ENCODE data around the gene FLT4. TPM values are rescaled to one million over a fixed set of nuclear protein-coding genes. Genes with fewer than 3 reads are reported as not detected.

The FLT4 gene
- total and polyA plus RNA-seq, 2 donors (not counting 1 experiment from before 2014, with no cell fraction given) = 0.01 TPM; not detected in 1

- Histone ChIP-seq H3K4me3 (ENCODE audit: control extremely low read depth in 1 of 5, extremely low read depth in 1 of 5, insufficient read depth in 1 of 5, low read depth in 2 of 5, low read length in 4 of 5) (no peak overlapping the region), H4K20me1 (ENCODE audit: control insufficient read depth, insufficient read depth, low read length, poor library complexity, severe bottlenecking) (no peaks in the 10 kb centered on the region), H3K27me3 (replicated peaks in 1 of 4; ENCODE audit: control extremely low read depth in 1 of 4, control insufficient read depth in 3 of 4, insufficient read depth in 4 of 4, low read length in 3 of 4) (peaks cover 0 to 12% (median 2%) of the 10 kb centered on the region in 4 experiments), H3K9me3 (ENCODE audit: control extremely low read depth in 1 of 3, control insufficient read depth in 2 of 3, insufficient read depth in 1 of 3, low read length in 2 of 3) (peaks cover 0 to 5% (median 0%) of the 10 kb centered on the region in 3 donors), H2AFZ (ENCODE audit: insufficient read depth, low read depth, low read length, poor library complexity, severe bottlenecking) (no peak overlapping the region), H3K4me2 (replicated peaks; ENCODE audit: low read depth, low read length, poor library complexity, severe bottlenecking) (no peak overlapping the region), H3K27ac (ENCODE audit: low read length in 2 of 2) (no peak overlapping the region), H3K9ac (ENCODE audit: low read length) (no peak overlapping the region), H3K79me2 (ENCODE audit: control insufficient read depth, insufficient read depth, low read length) (no peaks in the 10 kb centered on the region), H3K4me1 (ENCODE audit: control insufficient read depth in 2 of 2, insufficient read depth in 2 of 2, low read length in 2 of 2) (no peaks in the 10 kb centered on the region), H3K36me3 (replicated peaks in 1 of 2; ENCODE audit: control extremely low read depth in 1 of 2, control insufficient read depth in 1 of 2, extremely low read depth in 1 of 2, insufficient read depth in 2 of 2, low read length in 1 of 2) (no peaks in the 10 kb centered on the region)
- DNase-seq (no peak), ATAC-seq (ENCODE audit: low read depth) (no peak)
- H3K27ac Mint-ChIP-seq = no peak overlapping the region
- no peaks in the 10 kb centered on the region for H3K9me3 Mint-ChIP-seq (ENCODE audit: insufficient read depth)
- no peaks in the 10 kb centered on the region for H3K4me1 Mint-ChIP-seq
- intact Hi-C loops (cut with micrococcal nuclease) = no loop called here
- peaks cover 16% of the 10 kb centered on the region for H3K27me3 Mint-ChIP-seq
- TF ChIP-seq EZH2 (IDR thresholded peaks at IDR 0.05; ENCODE audit: borderline replicate concordance, insufficient read depth, low read depth, low read length, poor library complexity, severe bottlenecking) = no peak
- TF ChIP-seq CTCF (IDR thresholded peaks at IDR 0.05) = no peak
- H3K4me3 Mint-ChIP-seq = no peak overlapping the region
- WGBS (ENCODE audit: insufficient coverage) = 88% methylated on average over 1 of the region's 2 CpGs
- ChIA-PET POLR2A (no interaction called here), CTCF (no interaction called here)
Measured at GRCh38 chr5:180595046-180595379, 54.4 kb downstream of the FLT4 start.

- H3K79me2 ChIP-seq (ENCODE audit: control insufficient read depth, insufficient read depth, low read length) = no peaks in the 10 kb centered on the region
- Mint-ChIP-seq H3K4me1 (peaks cover 3% of the 10 kb centered on the region), H3K4me3 (no peak overlapping the region), H3K27ac (no peak overlapping the region), H3K9me3 (ENCODE audit: insufficient read depth) (no peaks in the 10 kb centered on the region), H3K27me3 (peaks cover 21% of the 10 kb centered on the region)
- POLR2A ChIA-PET = no interaction called here
- CTCF ChIA-PET = no interaction called here
- no peak overlapping the region for H3K4me2 ChIP-seq (replicated peaks; ENCODE audit: low read depth, low read length, poor library complexity, severe bottlenecking)
- no peak overlapping the region for H3K9ac ChIP-seq (ENCODE audit: low read length)
- H3K4me3 ChIP-seq (ENCODE audit: control extremely low read depth in 1 of 5, extremely low read depth in 1 of 5, insufficient read depth in 1 of 5, low read depth in 2 of 5, low read length in 4 of 5) = no peak overlapping the region
- ATAC-seq (ENCODE audit: low read depth) (no peak), DNase-seq (no peak)
- H3K27ac ChIP-seq (ENCODE audit: low read length in 2 of 2) = no peak overlapping the region
- TF ChIP-seq EZH2 (IDR thresholded peaks at IDR 0.05; ENCODE audit: borderline replicate concordance, insufficient read depth, low read depth, low read length, poor library complexity, severe bottlenecking) = no peak
- no peak for TF ChIP-seq CTCF (IDR thresholded peaks at IDR 0.05)
- H3K4me1 ChIP-seq (ENCODE audit: control insufficient read depth in 2 of 2, insufficient read depth in 2 of 2, low read length in 2 of 2) = no peaks in the 10 kb centered on the region
- no peaks in the 10 kb centered on the region for H3K36me3 ChIP-seq (replicated peaks in 1 of 2; ENCODE audit: control extremely low read depth in 1 of 2, control insufficient read depth in 1 of 2, extremely low read depth in 1 of 2, insufficient read depth in 2 of 2, low read length in 1 of 2)
- H2AFZ ChIP-seq (ENCODE audit: insufficient read depth, low read depth, low read length, poor library complexity, severe bottlenecking) = no peak overlapping the region
- intact Hi-C loops (cut with micrococcal nuclease) = no loop called here
- H3K9me3 ChIP-seq (ENCODE audit: control extremely low read depth in 1 of 3, control insufficient read depth in 2 of 3, insufficient read depth in 1 of 3, low read length in 2 of 3) = peaks cover 0 to 5% (median 0%) of the 10 kb centered on the region in 3 donors
- H4K20me1 ChIP-seq (ENCODE audit: control insufficient read depth, insufficient read depth, low read length, poor library complexity, severe bottlenecking) = no peaks in the 10 kb centered on the region
- WGBS (ENCODE audit: insufficient coverage) = 86% methylated on average over 16 of the region's 17 CpGs
- H3K27me3 ChIP-seq (replicated peaks in 1 of 4; ENCODE audit: control extremely low read depth in 1 of 4, control insufficient read depth in 3 of 4, insufficient read depth in 4 of 4, low read length in 3 of 4) = peaks cover 0 to 13% (median 2%) of the 10 kb centered on the region in 4 experiments
Measured at GRCh38 chr5:180594311-180595045, 54.9 kb downstream of the FLT4 start.
